A673 (cell line): Measurements from ENCODE around the gene VAV1.

Source experiments
- CTCF ChIP-seq: fragments of 300-800, 200-600 bp; sonication (generic); conservative IDR thresholded peaks from 2 replicates; pipeline ENCODE4 v1.5.1; 2017; ENCODE audit warnings: low read depth, mild to moderate bottlenecking, antibody characterized with exemption, low read length, moderate library complexity, mixed read lengths
- EZH2 ChIP-seq: fragments of 200-600 bp; sonication (generic); IDR thresholded peaks from 2 replicates; pipeline ENCODE4 v1.6.1; 2017; ENCODE audit warnings: borderline replicate concordance, low read depth, mild to moderate bottlenecking, mixed read lengths, antibody characterized with exemption, low read length; ENCODE audit not compliant: poor library complexity, severe bottlenecking

GRCh38 chr19:6862673-6863078, 90.2 kb downstream of the VAV1 start:
- peak; percentile 98 for TF ChIP-seq CTCF
- no peak for TF ChIP-seq EZH2
